BJ (cell line): ENCODE results near the gene UQCRC2. TPM values are rescaled to one million over a fixed set of nuclear protein-coding genes. Genes with fewer than 3 reads are reported as not detected.
"Not testable (repeated sequence)": the region's sequence is repeated elsewhere in the genome, so short reads cannot be mapped to it uniquely, and the experiment has no call there.

Experiments
- CTCF ChIA-PET: fragments of 350-600 bp; formaldehyde crosslinking; extraction: SDS; loops from one replicate; lab custom pipeline; 2021; ENCODE audit warnings: antibody characterized with exemption, inconsistent platforms; lab: Yijun Ruan, JAX
- POLR2A ChIA-PET: fragments of 300-600 bp; sonication (Branson Sonifier 250); formaldehyde crosslinking; extraction: SDS; loops from one replicate; lab custom pipeline; 2021; ENCODE audit warnings: antibody characterized with exemption; lab: Charles Lee
- DNase-seq: peaks from one replicate; pipeline ENCODE4 v3.0.0-alpha.2; 2011; ENCODE audit warnings: low read depth
- H3K27me3 ChIP-seq: 2 replicates; pipeline ENCODE4 v1.6.0; 2011; ENCODE audit warnings: low read length; ENCODE audit not compliant: control insufficient read depth, insufficient read depth
- H3K36me3 ChIP-seq: 2 replicates; pipeline ENCODE4 v1.5.1; 2011; ENCODE audit warnings: low read length; ENCODE audit not compliant: control insufficient read depth, insufficient read depth
- H3K4me3 ChIP-seq: 2 replicates; pipeline ENCODE4 v1.5.1; 2011; ENCODE audit warnings: low read depth, mild to moderate bottlenecking, control low read depth, low read length
- CTCF ChIP-seq: IDR thresholded peaks from 2 replicates; pipeline ENCODE4 v1.5.1; 2011; ENCODE audit warnings: low read depth, mild to moderate bottlenecking, control low read depth, inconsistent platforms, low read length, moderate library complexity; ENCODE audit not compliant: insufficient read depth
- polyA plus RNA-seq: library from polyadenylated mRNA; depleted of rRNA; stranded (reverse); fragments of >200 nt; gene quantifications from 2 replicates; pipeline ENCODE4 v1.2.3, GENCODE V29; 2011

The UQCRC2 gene
- polyA plus RNA-seq, 1 experiment: 177 TPM

- Histone ChIP-seq H3K27me3 (no peaks in the 10 kb centered on the region), H3K4me3 (no peak overlapping the region), H3K36me3 (no peaks in the 10 kb centered on the region)
- no peak for DNase-seq
- TF ChIP-seq CTCF: no peak
- ChIA-PET POLR2A (interaction anchor here (0.6 kb wide), 1 partner anchor 30 kb away, joined by 7 read pairs; no protein-coding TSS in a partner anchor), CTCF (interaction anchor here (0.6 to 5.8 kb wide), 5 partner anchors 79 to 192 kb away, joined by 3 to 90 read pairs (median 5); no protein-coding TSS in a partner anchor)
Measured at GRCh38 chr16:21996923-21997696, 43.9 kb downstream of the UQCRC2 start.

GRCh38 chr16:21997697-21998480, 44.7 kb downstream of the UQCRC2 start:
- H3K27me3 ChIP-seq: no peaks in the 10 kb centered on the region
- TF ChIP-seq CTCF: no peak
- DNase-seq: no peak
- no peak overlapping the region for H3K4me3 ChIP-seq
- CTCF ChIA-PET: interaction anchor here (0.6 to 5.8 kb wide), 7 partner anchors 8 to 191 kb away, joined by 3 to 90 read pairs (median 5); partner anchors contain the start of gene UQCRC2
- POLR2A ChIA-PET: interaction anchor here (1.1 kb wide), 1 partner anchor 10 kb away, joined by 5 read pairs; the partner anchor contains the start of gene MOSMO
- no peaks in the 10 kb centered on the region for H3K36me3 ChIP-seq

GRCh38 chr16:22001591-22001990, 48.4 kb downstream of the UQCRC2 start:
- no peaks in the 10 kb centered on the region for H3K36me3 ChIP-seq
- peak; percentile 72 for DNase-seq
- H3K27me3 ChIP-seq: no peaks in the 10 kb centered on the region
- TF ChIP-seq CTCF: no peak
- ChIA-PET CTCF (interaction anchor here (0.6 to 5.8 kb wide), 39 partner anchors 9 to 299 kb away, joined by 3 to 86 read pairs (median 4); partner anchors contain the start of genes UQCRC2 and VWA3A), POLR2A (no interaction called here)
- H3K4me3 ChIP-seq: no peak overlapping the region

GRCh38 chr16:22002047-22002446, 48.9 kb downstream of the UQCRC2 start:
- H3K36me3 ChIP-seq, DNase-seq, H3K27me3 ChIP-seq, H3K4me3 ChIP-seq: not testable (repeated sequence)
- POLR2A ChIA-PET: interaction anchor here (0.6 kb wide), 2 partner anchors 54 to 83 kb away, joined by 3 to 4 read pairs; no protein-coding TSS in a partner anchor
- CTCF ChIA-PET: interaction anchor here (0.6 to 5.8 kb wide), 39 partner anchors 9 to 298 kb away, joined by 3 to 86 read pairs (median 4); partner anchors contain the start of genes UQCRC2 and VWA3A

- H3K4me3 ChIP-seq: no peak overlapping the region
- H3K36me3 ChIP-seq: no peaks in the 10 kb centered on the region
- POLR2A ChIA-PET: no interaction called here
- H3K27me3 ChIP-seq: no peaks in the 10 kb centered on the region
- DNase-seq: no peak
- CTCF ChIA-PET: interaction anchor here (2.0 to 4.6 kb wide), 4 partner anchors 75 to 186 kb away, joined by 10 to 86 read pairs (median 19); no protein-coding TSS in a partner anchor
- no peak for TF ChIP-seq CTCF
Measured at GRCh38 chr16:22003195-22003594, 50.0 kb downstream of the UQCRC2 start.
